Parathyroid adenoma (tissue), 2 donors: ENCODE measurements around the gene SNCG.

Experiments
- H2AFZ ChIP-seq: fragments of 300-600 bp; sonication (generic); one replicate; pipeline ENCODE4 v1.7.0; 2017; ENCODE audit warnings: antibody characterized with exemption, mild to moderate bottlenecking
- H3K27ac ChIP-seq: fragments of 300-600 bp; sonication (generic); one replicate; pipeline ENCODE4 v1.7.0; 2017
- H3K27me3 ChIP-seq: fragments of 300-600 bp; sonication (generic); one replicate; pipeline ENCODE4 v1.7.0; 2017; ENCODE audit warnings: low read length; ENCODE audit not compliant: control insufficient read depth, insufficient read depth
- H3K36me3 ChIP-seq: fragments of 300-600 bp; sonication (generic); one replicate; pipeline ENCODE4 v1.7.0; 2017; ENCODE audit warnings: low read length; ENCODE audit not compliant: control insufficient read depth, insufficient read depth
- H3K4me1 ChIP-seq: fragments of 300-600 bp; sonication (generic); one replicate; pipeline ENCODE4 v1.7.0; 2017; ENCODE audit warnings: control low read depth
- H3K4me2 ChIP-seq: fragments of 300-600 bp; sonication (generic); one replicate; pipeline ENCODE4 v1.7.0; 2017; ENCODE audit warnings: low read length
- H3K4me3 ChIP-seq: fragments of 300-600 bp; sonication (generic); one replicate; pipeline ENCODE4 v1.7.0; 2017; ENCODE audit warnings: low read depth, low read length
- H3K79me2 ChIP-seq: fragments of 300-600 bp; sonication (generic); one replicate; pipeline ENCODE4 v1.7.0; 2017; ENCODE audit warnings: control low read depth
- H3K9ac ChIP-seq: fragments of 300-600 bp; sonication (generic); one replicate; pipeline ENCODE4 v1.7.0; 2017; ENCODE audit warnings: mild to moderate bottlenecking
- H3K9me3 ChIP-seq: fragments of 300-600 bp; sonication (generic); one replicate; pipeline ENCODE4 v1.7.0; 2017; ENCODE audit warnings: low read length; ENCODE audit not compliant: control insufficient read depth
- CTCF ChIP-seq: fragments of 300-600 bp; sonication (generic); IDR thresholded peaks from one replicate; pipeline ENCODE4 v1.7.0; 2017; ENCODE audit warnings: antibody characterized with exemption, mild to moderate bottlenecking
- donor health status: primary hyperparathyroidism.

Gene SNCG

GRCh38 chr10:86967481-86967941, 9.1 kb downstream of the SNCG start:
- H3K27ac ChIP-seq: no peak overlapping the region
- H3K4me1 ChIP-seq: peaks cover 4% of the 10 kb centered on the region
- H3K4me2 ChIP-seq: no peak overlapping the region
- no peaks in the 10 kb centered on the region for H3K79me2 ChIP-seq
- H3K27me3 ChIP-seq: no peaks in the 10 kb centered on the region
- H2AFZ ChIP-seq: no peak overlapping the region
- no peaks in the 10 kb centered on the region for H3K36me3 ChIP-seq
- no peak overlapping the region for H3K9ac ChIP-seq
- no peak for TF ChIP-seq CTCF
- H3K4me3 ChIP-seq: no peak overlapping the region
- H3K9me3 ChIP-seq: no peaks in the 10 kb centered on the region

GRCh38 chr10:86968271-86968993, 10.0 kb downstream of the SNCG start, which contains the start of gene ADIRF:
Gene ADIRF (plus strand): TSS chr10:86968482. CDS start chr10:86968545, 63 bp downstream.
- no peaks in the 10 kb centered on the region for H3K27me3 ChIP-seq
- no peak within 1 kb of the TSS for H3K9ac ChIP-seq
- peaks cover 4% of the 10 kb centered on the region for H3K4me1 ChIP-seq
- H3K27ac ChIP-seq: peak within 1 kb of the TSS; percentile 71
- H3K36me3 ChIP-seq: no peaks in the 10 kb centered on the region
- no peak for TF ChIP-seq CTCF
- H3K9me3 ChIP-seq: no peaks in the 10 kb centered on the region
- no peaks in the 10 kb centered on the region for H3K79me2 ChIP-seq
- peak within 1 kb of the TSS; percentile 26 for H3K4me2 ChIP-seq
- peak within 1 kb of the TSS; percentile 27 for H3K4me3 ChIP-seq
- H2AFZ ChIP-seq: no peak within 1 kb of the TSS

- H3K27ac ChIP-seq: peak overlapping the region; percentile 71
- no peaks in the 10 kb centered on the region for H3K79me2 ChIP-seq
- H3K4me2 ChIP-seq: no peak overlapping the region
- no peak overlapping the region for H2AFZ ChIP-seq
- H3K9me3 ChIP-seq: no peaks in the 10 kb centered on the region
- H3K27me3 ChIP-seq: no peaks in the 10 kb centered on the region
- no peak for TF ChIP-seq CTCF
- H3K4me3 ChIP-seq: no peak overlapping the region
- H3K4me1 ChIP-seq: peaks cover 4% of the 10 kb centered on the region
- H3K36me3 ChIP-seq: no peaks in the 10 kb centered on the region
- no peak overlapping the region for H3K9ac ChIP-seq
Measured at GRCh38 chr10:86968994-86969355, 10.6 kb downstream of the SNCG start.

- Histone ChIP-seq H3K4me3 (peak overlapping the region; percentile 44), H3K27me3 (no peaks in the 10 kb centered on the region), H3K4me2 (no peak overlapping the region), H3K79me2 (no peaks in the 10 kb centered on the region), H3K27ac (peak overlapping the region; percentile 71), H3K36me3 (no peaks in the 10 kb centered on the region), H3K9ac (no peak overlapping the region), H2AFZ (no peak overlapping the region), H3K9me3 (no peaks in the 10 kb centered on the region), H3K4me1 (peaks cover 4% of the 10 kb centered on the region)
- TF ChIP-seq CTCF: no peak
Measured at GRCh38 chr10:86969421-86970041, 11.1 kb downstream of the SNCG start.
